HepG2 (cell line): ENCODE data around the gene SLIT3. TPM values are rescaled to one million over a fixed set of nuclear protein-coding genes. Genes with fewer than 3 reads are reported as not detected.

Source experiments
- ATAC-seq: fragments of 200-7000 bp; cut with Tn5 transposase; 3 replicates; pipeline ENCODE4 v1.9.1; 2020; ENCODE audit warnings: mild to moderate bottlenecking, moderate library complexity
- BruUV-seq: library from RNA; stranded (reverse); fragments of 400-500 nt; replicated peaks from 2 replicates; lab custom pipeline; 2021; lab: Mats Ljungman, UMichigan
- CTCF ChIA-PET: fragments of 300-600 bp; formaldehyde crosslinking; extraction: SDS; loops from one replicate; lab custom pipeline; 2021; ENCODE audit warnings: low total read pairs, inconsistent platforms, low intra/inter-chr PET ratio; lab: Yijun Ruan, JAX
- POLR2A ChIA-PET: fragments of 350-600 bp; sonication (Branson Sonifier 250); formaldehyde crosslinking; loops from one replicate; lab custom pipeline; 2020; ENCODE audit warnings: antibody characterized with exemption, inconsistent platforms; lab: Yijun Ruan, JAX
- DNase-seq: peaks from one replicate; pipeline ENCODE4 v3.0.0-alpha.2; 2015; ENCODE audit warnings: low spot score
- FAIRE-seq: peaks from 3 replicates; lab custom pipeline; 2011; peaks lifted over from hg19 to GRCh38; lab: Jason Lieb, UNC
- H2AFZ ChIP-seq: one replicate; pipeline ENCODE4 v1.6.1; 2011; ENCODE audit warnings: low read length, inconsistent platforms
- H3K27ac ChIP-seq: fragments of 300-600 bp; 3 replicates; pipeline ENCODE4 v1.8.0; 2011; ENCODE audit warnings: mixed run types, mild to moderate bottlenecking, mixed read lengths, low read length, inconsistent platforms; ENCODE audit not compliant: insufficient read depth; ENCODE audit errors: extremely low read length
- H3K27me3 ChIP-seq, 2 experiments: fragments of 200-600 bp in 1 of 2; 2 replicates in 1 of 2; 3 replicates in 1 of 2; pipeline versions ENCODE4 v1.6.0 to v1.8.0; 2011; ENCODE audit warnings: low read length in 2 of 2, mild to moderate bottlenecking in 2 of 2, moderate library complexity in 2 of 2, inconsistent platforms in 1 of 2; ENCODE audit not compliant: insufficient read depth in 2 of 2, control insufficient read depth in 1 of 2
- H3K36me3 ChIP-seq, 2 experiments: fragments of 200-600 bp in 1 of 2; replicated peaks in 1 of 2; 2 replicates in 1 of 2; 3 replicates in 1 of 2; pipeline versions ENCODE4 v1.5.1 to v1.8.0; 2011; ENCODE audit warnings: low read length in 2 of 2, inconsistent platforms in 1 of 2; ENCODE audit not compliant: insufficient read depth in 2 of 2, control insufficient read depth in 1 of 2
- H3K4me1 ChIP-seq: 2 replicates; pipeline ENCODE4 v1.5.1; 2012; ENCODE audit warnings: low read length, inconsistent platforms; ENCODE audit not compliant: insufficient read depth
- H3K4me2 ChIP-seq: 2 replicates; pipeline ENCODE4 v1.6.0; 2011; ENCODE audit warnings: low read depth, low read length, inconsistent platforms
- H3K4me3 ChIP-seq, 3 experiments: fragments of 200-600 bp in 1 of 3; sonication (generic), shearing (Covaris generic) in 1 of 3; replicated peaks in 1 of 3; 2 replicates each; pipeline ENCODE4 v1.5.1; 2011 to 2016; ENCODE audit warnings: low read length in 3 of 3, inconsistent platforms in 2 of 3, low read depth in 2 of 3, mild to moderate bottlenecking in 2 of 3, control low read depth in 1 of 3, mixed read lengths in 1 of 3; ENCODE audit not compliant: insufficient read depth in 1 of 3
- H3K79me2 ChIP-seq: one replicate; pipeline ENCODE4 v1.6.1; 2011; ENCODE audit warnings: low read length, inconsistent platforms; ENCODE audit not compliant: insufficient read depth
- H3K9ac ChIP-seq: 2 replicates; pipeline ENCODE4 v1.6.0; 2011; ENCODE audit warnings: mild to moderate bottlenecking, low read depth, low read length, inconsistent platforms; ENCODE audit not compliant: insufficient read depth
- H3K9me3 ChIP-seq: 2 replicates; pipeline ENCODE4 v1.5.1; 2012; ENCODE audit warnings: mild to moderate bottlenecking, low read length
- H4K20me1 ChIP-seq: 2 replicates; pipeline ENCODE4 v1.6.0; 2011; ENCODE audit warnings: inconsistent platforms, mild to moderate bottlenecking, low read length, moderate library complexity; ENCODE audit not compliant: insufficient read depth
- FOSL1 ChIP-seq: sonication (generic); formaldehyde crosslinking; IDR thresholded peaks from 2 replicates; pipeline ENCODE4 v1.9.0; 2021; ENCODE audit warnings: missing genetic modification reagents, borderline replicate concordance
- FOXK2 ChIP-seq: fragments of 450-650 bp; IDR thresholded peaks from 2 replicates; pipeline ENCODE4 v1.6.1; 2016
- NAIF1 ChIP-seq: sonication (generic); formaldehyde crosslinking; IDR thresholded peaks from 2 replicates; pipeline ENCODE4 v1.5.0; 2020; ENCODE audit warnings: mild to moderate bottlenecking, missing genetic modification reagents, borderline replicate concordance
- RNF2 ChIP-seq: fragments of 450-650 bp; conservative IDR thresholded peaks from 2 replicates; pipeline ENCODE4 v1.6.1; 2016; ENCODE audit warnings: low read depth
- SAFB2 ChIP-seq: sonication (generic); formaldehyde crosslinking; IDR thresholded peaks from 2 replicates; pipeline ENCODE4 v1.5.1; 2020; ENCODE audit warnings: missing genetic modification reagents, low read depth, mild to moderate bottlenecking, borderline replicate concordance
- TBX3 ChIP-seq: fragments of 450-650 bp; IDR thresholded peaks from 2 replicates; pipeline ENCODE4 v1.6.1; 2017; ENCODE audit warnings: antibody characterized with exemption, mild to moderate bottlenecking, inconsistent platforms, borderline replicate concordance
- ZFAT ChIP-seq: sonication (generic); formaldehyde crosslinking; conservative IDR thresholded peaks from 2 replicates; pipeline ENCODE4 v1.8.1; 2023; ENCODE audit warnings: missing genetic modification reagents, inconsistent platforms
- ZNF20 ChIP-seq: sonication (generic); formaldehyde crosslinking; IDR thresholded peaks from 2 replicates; pipeline ENCODE4 v1.4.0; 2020; ENCODE audit warnings: mild to moderate bottlenecking, moderate library complexity, missing genetic modification reagents
- ZNF232 ChIP-seq: sonication (generic); formaldehyde crosslinking; IDR thresholded peaks from 2 replicates; pipeline ENCODE4 v1.4.0; 2020; ENCODE audit warnings: missing genetic modification reagents, borderline replicate concordance
- ZNF773 ChIP-seq: sonication (generic); formaldehyde crosslinking; IDR thresholded peaks from 2 replicates; pipeline ENCODE4 v1.4.0; 2020; ENCODE audit warnings: missing genetic modification reagents, borderline replicate concordance
- ZSCAN30 ChIP-seq: sonication (generic); formaldehyde crosslinking; IDR thresholded peaks from 2 replicates; pipeline ENCODE4 v1.5.0; 2020; ENCODE audit warnings: mild to moderate bottlenecking, missing genetic modification reagents
- WGBS: methylation state at CpG from one replicate; pipeline ENCODE4 v1.1.6; 2017; ENCODE audit warnings: low lambda C conversion rate; 5-methylcytosine and 5-hydroxymethylcytosine counted together
- in situ Hi-C: cut with HindIII; loops from 2 replicates; pipeline ENCODE4 v1.10.0; 2017; ENCODE audit warnings: low pct_unique_long_range_greater_than_20kb; ENCODE audit not compliant: extremely low pct_ligation_motif_present
- intact Hi-C: fragments of 100-400 bp; cut with micrococcal nuclease; formaldehyde crosslinking; loops from one replicate; pipeline ENCODE4 v1.10.0; 2022; ENCODE audit not compliant: unreplicated experiment
- polyA plus RNA-seq, 8 experiments: library from polyadenylated mRNA; depleted of rRNA in 3 of 8; stranded (reverse) in 7 of 8; unstranded in 1 of 8; fragments of >200 nt; fragmentation: Illumina TruSeq in 4 of 8; extraction: Trizol in 4 of 8; gene quantifications; 2 replicates each; pipeline versions ENCODE4 v1.2.1 to v1.2.3, GENCODE V29; 2011 to 2016; ENCODE audit warnings: low read depth in 4 of 8, missing spikeins in 1 of 8, mixed read lengths in 1 of 8; ENCODE audit not compliant: insufficient read depth in 1 of 8
- total RNA-seq, 5 experiments: library from RNA; depleted of rRNA; stranded (reverse); fragments of >200 nt; fragmentation: Illumina TruSeq; extraction: Trizol; gene quantifications; 2 replicates each; pipeline ENCODE4 v1.2.3, GENCODE V29; 2016; ENCODE audit warnings: low read depth in 1 of 5
- TF ChIP-seq, protein P1 (sequence below): sonication (generic); formaldehyde crosslinking; IDR thresholded peaks from 2 replicates; pipeline ENCODE4 v1.4.0; 2020; ENCODE audit warnings: missing genetic modification reagents
- TF ChIP-seq, protein P2 (sequence below): sonication (generic); formaldehyde crosslinking; IDR thresholded peaks from 2 replicates; pipeline ENCODE4 v1.4.0; 2020; ENCODE audit warnings: missing genetic modification reagents
- TF ChIP-seq, protein P3 (sequence below): sonication (generic); formaldehyde crosslinking; IDR thresholded peaks from 2 replicates; pipeline ENCODE4 v1.4.0; 2020; ENCODE audit warnings: missing genetic modification reagents
- TF ChIP-seq, protein P4 (sequence below): sonication (generic); IDR thresholded peaks from 2 replicates; pipeline ENCODE4 v1.6.1; 2016; ENCODE audit warnings: low read depth, borderline replicate concordance

Gene SLIT3
- total and polyA plus RNA-seq, 2 of the 13 experiments (the other 11 are each of a cell fraction or from before 2014, with no cell fraction given): not detected

DNA sequence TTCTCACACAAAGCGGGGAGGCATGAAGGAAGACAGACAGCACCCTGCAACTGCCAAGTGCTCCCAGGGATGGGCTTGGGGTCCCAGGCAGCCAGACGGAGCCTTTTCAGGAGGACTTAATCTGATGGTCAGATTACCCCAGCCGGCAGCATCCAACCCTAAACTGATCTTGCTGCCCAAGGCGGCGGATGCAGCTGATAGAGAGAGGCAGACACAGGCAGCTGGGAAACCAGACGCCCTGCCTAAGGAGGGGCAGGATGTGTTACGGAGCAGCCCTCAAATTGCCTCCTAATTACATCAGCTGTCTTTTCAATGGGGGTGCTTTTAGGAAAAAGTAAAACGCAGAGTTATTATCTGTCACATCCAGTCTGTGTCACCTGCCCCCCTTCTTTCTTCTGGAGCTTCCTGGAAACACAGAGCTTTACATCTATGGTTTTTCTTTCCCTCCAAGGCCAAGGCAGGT lies 530.9 kb downstream of the SLIT3 start:
- no peaks in the 10 kb centered on the region for H3K9me3 ChIP-seq
- intact Hi-C loops: no loop called here
- H2AFZ ChIP-seq: no peak overlapping the region
- no peaks in the 10 kb centered on the region for H3K36me3 ChIP-seq
- H3K4me1 ChIP-seq: no peaks in the 10 kb centered on the region
- peaks cover 6 to 43% of the 10 kb centered on the region in 2 experiments; a peak in 4 of 5 replicates for H3K27me3 ChIP-seq
- in situ Hi-C loops: no loop called here
- CTCF ChIA-PET: no interaction called here
- no peak overlapping the region for H3K9ac ChIP-seq
- no peak for FAIRE-seq
- H3K4me3 ChIP-seq: no peak overlapping the region
- H3K4me2 ChIP-seq: no peak overlapping the region
- no TSS peak for BruUV-seq
- no peak for ATAC-seq
- POLR2A ChIA-PET: no interaction called here
- DNase-seq: no peak
- H3K79me2 ChIP-seq: no peaks in the 10 kb centered on the region
- no peaks in the 10 kb centered on the region for H4K20me1 ChIP-seq
- WGBS: 51% methylated on average over 8 of the region's 8 CpGs
- H3K27ac ChIP-seq: no peak overlapping the region
- TF ChIP-seq TBX3: no peak
- TF ChIP-seq, protein P1, sequence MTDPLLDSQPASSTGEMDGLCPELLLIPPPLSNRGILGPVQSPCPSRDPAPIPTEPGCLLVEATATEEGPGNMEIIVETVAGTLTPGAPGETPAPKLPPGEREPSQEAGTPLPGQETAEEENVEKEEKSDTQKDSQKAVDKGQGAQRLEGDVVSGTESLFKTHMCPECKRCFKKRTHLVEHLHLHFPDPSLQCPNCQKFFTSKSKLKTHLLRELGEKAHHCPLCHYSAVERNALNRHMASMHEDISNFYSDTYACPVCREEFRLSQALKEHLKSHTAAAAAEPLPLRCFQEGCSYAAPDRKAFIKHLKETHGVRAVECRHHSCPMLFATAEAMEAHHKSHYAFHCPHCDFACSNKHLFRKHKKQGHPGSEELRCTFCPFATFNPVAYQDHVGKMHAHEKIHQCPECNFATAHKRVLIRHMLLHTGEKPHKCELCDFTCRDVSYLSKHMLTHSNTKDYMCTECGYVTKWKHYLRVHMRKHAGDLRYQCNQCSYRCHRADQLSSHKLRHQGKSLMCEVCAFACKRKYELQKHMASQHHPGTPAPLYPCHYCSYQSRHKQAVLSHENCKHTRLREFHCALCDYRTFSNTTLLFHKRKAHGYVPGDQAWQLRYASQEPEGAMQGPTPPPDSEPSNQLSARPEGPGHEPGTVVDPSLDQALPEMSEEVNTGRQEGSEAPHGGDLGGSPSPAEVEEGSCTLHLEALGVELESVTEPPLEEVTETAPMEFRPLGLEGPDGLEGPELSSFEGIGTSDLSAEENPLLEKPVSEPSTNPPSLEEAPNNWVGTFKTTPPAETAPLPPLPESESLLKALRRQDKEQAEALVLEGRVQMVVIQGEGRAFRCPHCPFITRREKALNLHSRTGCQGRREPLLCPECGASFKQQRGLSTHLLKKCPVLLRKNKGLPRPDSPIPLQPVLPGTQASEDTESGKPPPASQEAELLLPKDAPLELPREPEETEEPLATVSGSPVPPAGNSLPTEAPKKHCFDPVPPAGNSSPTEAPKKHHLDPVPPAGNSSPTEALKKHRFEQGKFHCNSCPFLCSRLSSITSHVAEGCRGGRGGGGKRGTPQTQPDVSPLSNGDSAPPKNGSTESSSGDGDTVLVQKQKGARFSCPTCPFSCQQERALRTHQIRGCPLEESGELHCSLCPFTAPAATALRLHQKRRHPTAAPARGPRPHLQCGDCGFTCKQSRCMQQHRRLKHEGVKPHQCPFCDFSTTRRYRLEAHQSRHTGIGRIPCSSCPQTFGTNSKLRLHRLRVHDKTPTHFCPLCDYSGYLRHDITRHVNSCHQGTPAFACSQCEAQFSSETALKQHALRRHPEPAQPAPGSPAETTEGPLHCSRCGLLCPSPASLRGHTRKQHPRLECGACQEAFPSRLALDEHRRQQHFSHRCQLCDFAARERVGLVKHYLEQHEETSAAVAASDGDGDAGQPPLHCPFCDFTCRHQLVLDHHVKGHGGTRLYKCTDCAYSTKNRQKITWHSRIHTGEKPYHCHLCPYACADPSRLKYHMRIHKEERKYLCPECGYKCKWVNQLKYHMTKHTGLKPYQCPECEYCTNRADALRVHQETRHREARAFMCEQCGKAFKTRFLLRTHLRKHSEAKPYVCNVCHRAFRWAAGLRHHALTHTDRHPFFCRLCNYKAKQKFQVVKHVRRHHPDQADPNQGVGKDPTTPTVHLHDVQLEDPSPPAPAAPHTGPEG (CRISPR knock-in tag): no peak
- TF ChIP-seq FOXK2: no peak
- no peak for TF ChIP-seq ZNF773 (CRISPR knock-in tag)
- TF ChIP-seq, protein P2, sequence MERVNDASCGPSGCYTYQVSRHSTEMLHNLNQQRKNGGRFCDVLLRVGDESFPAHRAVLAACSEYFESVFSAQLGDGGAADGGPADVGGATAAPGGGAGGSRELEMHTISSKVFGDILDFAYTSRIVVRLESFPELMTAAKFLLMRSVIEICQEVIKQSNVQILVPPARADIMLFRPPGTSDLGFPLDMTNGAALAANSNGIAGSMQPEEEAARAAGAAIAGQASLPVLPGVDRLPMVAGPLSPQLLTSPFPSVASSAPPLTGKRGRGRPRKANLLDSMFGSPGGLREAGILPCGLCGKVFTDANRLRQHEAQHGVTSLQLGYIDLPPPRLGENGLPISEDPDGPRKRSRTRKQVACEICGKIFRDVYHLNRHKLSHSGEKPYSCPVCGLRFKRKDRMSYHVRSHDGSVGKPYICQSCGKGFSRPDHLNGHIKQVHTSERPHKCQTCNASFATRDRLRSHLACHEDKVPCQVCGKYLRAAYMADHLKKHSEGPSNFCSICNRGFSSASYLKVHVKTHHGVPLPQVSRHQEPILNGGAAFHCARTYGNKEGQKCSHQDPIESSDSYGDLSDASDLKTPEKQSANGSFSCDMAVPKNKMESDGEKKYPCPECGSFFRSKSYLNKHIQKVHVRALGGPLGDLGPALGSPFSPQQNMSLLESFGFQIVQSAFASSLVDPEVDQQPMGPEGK: no peak
- TF ChIP-seq, protein P3, sequence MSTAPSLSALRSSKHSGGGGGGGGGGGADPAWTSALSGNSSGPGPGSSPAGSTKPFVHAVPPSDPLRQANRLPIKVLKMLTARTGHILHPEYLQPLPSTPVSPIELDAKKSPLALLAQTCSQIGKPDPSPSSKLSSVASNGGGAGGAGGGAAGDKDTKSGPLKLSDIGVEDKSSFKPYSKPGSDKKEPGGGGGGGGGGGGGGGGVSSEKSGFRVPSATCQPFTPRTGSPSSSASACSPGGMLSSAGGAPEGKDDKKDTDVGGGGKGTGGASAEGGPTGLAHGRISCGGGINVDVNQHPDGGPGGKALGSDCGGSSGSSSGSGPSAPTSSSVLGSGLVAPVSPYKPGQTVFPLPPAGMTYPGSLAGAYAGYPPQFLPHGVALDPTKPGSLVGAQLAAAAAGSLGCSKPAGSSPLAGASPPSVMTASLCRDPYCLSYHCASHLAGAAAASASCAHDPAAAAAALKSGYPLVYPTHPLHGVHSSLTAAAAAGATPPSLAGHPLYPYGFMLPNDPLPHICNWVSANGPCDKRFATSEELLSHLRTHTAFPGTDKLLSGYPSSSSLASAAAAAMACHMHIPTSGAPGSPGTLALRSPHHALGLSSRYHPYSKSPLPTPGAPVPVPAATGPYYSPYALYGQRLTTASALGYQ (CRISPR knock-in tag): no peak
- TF ChIP-seq NAIF1 (CRISPR knock-in tag): no peak
- TF ChIP-seq ZNF232 (CRISPR knock-in tag): no peak
- TF ChIP-seq ZFAT (CRISPR knock-in tag): no peak
- TF ChIP-seq, protein P4, sequence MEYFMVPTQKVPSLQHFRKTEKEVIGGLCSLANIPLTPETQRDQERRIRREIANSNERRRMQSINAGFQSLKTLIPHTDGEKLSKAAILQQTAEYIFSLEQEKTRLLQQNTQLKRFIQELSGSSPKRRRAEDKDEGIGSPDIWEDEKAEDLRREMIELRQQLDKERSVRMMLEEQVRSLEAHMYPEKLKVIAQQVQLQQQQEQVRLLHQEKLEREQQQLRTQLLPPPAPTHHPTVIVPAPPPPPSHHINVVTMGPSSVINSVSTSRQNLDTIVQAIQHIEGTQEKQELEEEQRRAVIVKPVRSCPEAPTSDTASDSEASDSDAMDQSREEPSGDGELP: no peak
- no peak for TF ChIP-seq ZNF20 (CRISPR knock-in tag)
- no peak for TF ChIP-seq SAFB2 (CRISPR knock-in tag)
- no peak for TF ChIP-seq FOSL1 (CRISPR knock-in tag)
- no peak for TF ChIP-seq RNF2
- no peak for TF ChIP-seq ZSCAN30
